Activated CD4-positive, alpha-beta T cell treated with anti-CD3 and anti-CD28 coated beads, Interleukin-2, Interleukin-4, amounts not matched to agents 100 ng/mL and 50 ng/mL, durations not matched to agents 16 hours and 8 hours (primary cell): ENCODE results near the gene MCEMP1.
A peak's percentile ranks its signal among the peaks of the same experiment; 100 is the strongest.

Experiments
- DNase-seq: peaks from one replicate; pipeline ENCODE4 v3.0.0-alpha.2; 2020; ENCODE audit warnings: low spot score

Gene MCEMP1

GRCh38 chr19:7698583-7698982 lies 21.7 kb downstream of the MCEMP1 start:
- no peak for DNase-seq

GRCh38 chr19:7699003-7699402 lies 22.1 kb downstream of the MCEMP1 start:
- no peak for DNase-seq

GRCh38 chr19:7699417-7700401 lies 22.8 kb downstream of the MCEMP1 start:
- peak; percentile 33 for DNase-seq

GRCh38 chr19:7701049-7701653 lies 24.3 kb downstream of the MCEMP1 start:
- DNase-seq: no peak

GRCh38 chr19:7701654-7702457 lies 25.0 kb downstream of the MCEMP1 start, which contains the start of gene FCER2:
FCER2 (minus strand) TSS chr19:7702131; CDS start chr19:7699760, 2,371 bp downstream.
- DNase-seq: no peak

- DNase-seq: no peak
Observed at GRCh38 chr19:7703332-7703731, 26.4 kb downstream of the MCEMP1 start.

- DNase-seq: no peak
Observed at GRCh38 chr19:7704280-7705060, 27.6 kb downstream of the MCEMP1 start.

GRCh38 chr19:7705387-7706187 lies 28.7 kb downstream of the MCEMP1 start:
- DNase-seq: peak; percentile 73

GRCh38 chr19:7706188-7706954 lies 29.5 kb downstream of the MCEMP1 start:
- DNase-seq: no peak

- DNase-seq: no peak
Observed at GRCh38 chr19:7706955-7707456, 30.1 kb downstream of the MCEMP1 start.

GRCh38 chr19:7709932-7710460 lies 33.1 kb downstream of the MCEMP1 start:
- no peak for DNase-seq

- DNase-seq: no peak
Observed at GRCh38 chr19:7710616-7711015, 33.7 kb downstream of the MCEMP1 start.

GRCh38 chr19:7715671-7716070 lies 38.8 kb downstream of the MCEMP1 start:
- no peak for DNase-seq

GRCh38 chr19:7716762-7717161 lies 39.9 kb downstream of the MCEMP1 start:
- no peak for DNase-seq

- no peak for DNase-seq
Observed at GRCh38 chr19:7718668-7719067, 41.8 kb downstream of the MCEMP1 start.

GRCh38 chr19:7720351-7720750 lies 43.5 kb downstream of the MCEMP1 start:
- DNase-seq: no peak

- no peak for DNase-seq
Observed at GRCh38 chr19:7722231-7722651, 45.4 kb downstream of the MCEMP1 start.

- DNase-seq: no peak
Observed at GRCh38 chr19:7725791-7726190, 48.9 kb downstream of the MCEMP1 start.

- DNase-seq: no peak
Observed at GRCh38 chr19:7729211-7729610, 52.3 kb downstream of the MCEMP1 start.
